Endothelial cell of umbilical vein (primary cell): ENCODE results near the gene TMEM135. TPM values are rescaled to one million over a fixed set of nuclear protein-coding genes. Genes with fewer than 3 reads are reported as not detected.

ENCODE experiments used
- BruUV-seq: library from RNA; stranded (reverse); fragments of 400-500 nt; replicated peaks from 2 replicates; lab custom pipeline; 2021; lab: Mats Ljungman, UMichigan
- CTCF ChIA-PET: fragments of 300-600, 350-600 bp; sonication (Branson Sonifier 250); formaldehyde crosslinking; loops from one replicate; lab custom pipeline; 2021; ENCODE audit warnings: antibody characterized with exemption, inconsistent platforms; lab: Charles Lee
- POLR2A ChIA-PET: fragments of 300-600, 350-600 bp; sonication (Branson Sonifier 250); formaldehyde crosslinking; loops from one replicate; lab custom pipeline; 2021; ENCODE audit warnings: antibody characterized with exemption, inconsistent platforms; lab: Charles Lee
- DNase-seq: peaks from one replicate; pipeline ENCODE4 v3.0.0-alpha.2; 2011; ENCODE audit warnings: low read depth, low spot score
- FAIRE-seq: peaks from 2 replicates; lab custom pipeline; 2011; peaks lifted over from hg19 to GRCh38; lab: Jason Lieb, UNC
- H2AFZ ChIP-seq: 2 replicates; pipeline ENCODE4 v1.6.0; 2012; ENCODE audit warnings: low read depth, low read length, control low read depth, inconsistent platforms
- H3K27ac ChIP-seq: 2 replicates; pipeline ENCODE4 v1.5.1; 2011; ENCODE audit warnings: low read depth, mild to moderate bottlenecking, control low read depth, low read length, moderate library complexity; ENCODE audit not compliant: insufficient read depth
- H3K27me3 ChIP-seq, 2 experiments: 2 replicates each; pipeline versions ENCODE4 v1.6.0 to v1.6.1; 2011; ENCODE audit warnings: low read length in 2 of 2, mixed read lengths in 1 of 2; ENCODE audit not compliant: control insufficient read depth in 2 of 2, insufficient read depth in 2 of 2
- H3K36me3 ChIP-seq, 2 experiments: 2 replicates in 1 of 2; 3 replicates in 1 of 2; pipeline ENCODE4 v1.5.1; 2011; ENCODE audit warnings: low read length in 2 of 2, mild to moderate bottlenecking in 1 of 2, moderate library complexity in 1 of 2; ENCODE audit not compliant: control insufficient read depth in 2 of 2, insufficient read depth in 2 of 2; ENCODE audit errors: extremely low read depth in 1 of 2
- H3K4me1 ChIP-seq: 3 replicates; pipeline ENCODE4 v1.5.1; 2011; ENCODE audit warnings: mild to moderate bottlenecking, low read length; ENCODE audit not compliant: control insufficient read depth, insufficient read depth; ENCODE audit errors: extremely low read depth
- H3K4me2 ChIP-seq: 2 replicates; pipeline ENCODE4 v1.6.1; 2011; ENCODE audit warnings: low read length, control low read depth, mixed read lengths; ENCODE audit not compliant: insufficient read depth
- H3K4me3 ChIP-seq, 3 experiments: fragments of 200-600 bp in 1 of 3; sonication (generic), shearing (Covaris generic) in 1 of 3; replicated peaks in 1 of 3; 2 replicates each; pipeline ENCODE4 v1.5.1; 2011 to 2016; ENCODE audit warnings: control low read depth in 3 of 3, low read length in 3 of 3, mild to moderate bottlenecking in 2 of 3, inconsistent platforms in 1 of 3, low read depth in 1 of 3, moderate library complexity in 1 of 3; ENCODE audit not compliant: insufficient read depth in 1 of 3
- H3K79me2 ChIP-seq: 2 replicates; pipeline ENCODE4 v1.6.0; 2012; ENCODE audit warnings: low read length, inconsistent platforms; ENCODE audit not compliant: control insufficient read depth, insufficient read depth
- H3K9ac ChIP-seq: replicated peaks from 2 replicates; pipeline ENCODE3; 2011; ENCODE audit warnings: low read length, control low read depth; ENCODE audit not compliant: insufficient read depth; ENCODE audit errors: extremely low read depth
- H3K9me1 ChIP-seq: replicated peaks from 3 replicates; pipeline ENCODE4 v1.6.0; 2011; ENCODE audit warnings: mild to moderate bottlenecking, low read length; ENCODE audit not compliant: control insufficient read depth, insufficient read depth; ENCODE audit errors: extremely low read depth
- H3K9me3 ChIP-seq: replicated peaks from 2 replicates; pipeline ENCODE4 v1.5.1; 2012; ENCODE audit warnings: low read length, inconsistent platforms; ENCODE audit not compliant: control insufficient read depth, insufficient read depth
- H4K20me1 ChIP-seq: replicated peaks from 2 replicates; pipeline ENCODE3; 2011; ENCODE audit warnings: mild to moderate bottlenecking, low read length; ENCODE audit not compliant: control insufficient read depth, insufficient read depth; ENCODE audit errors: extremely low read depth
- CTCF ChIP-seq, 2 donors: IDR thresholded peaks; 1 replicate in 1 of 2; 2 replicates in 1 of 2; pipeline ENCODE4 v1.5.1; 2011; ENCODE audit warnings: low read length in 2 of 2, mild to moderate bottlenecking in 2 of 2, moderate library complexity in 2 of 2, control low read depth in 1 of 2, inconsistent platforms in 1 of 2, low read depth in 1 of 2; ENCODE audit not compliant: insufficient read depth in 1 of 2; ENCODE audit errors: extremely low read depth in 1 of 2
- EZH2 ChIP-seq: IDR thresholded peaks from 2 replicates; pipeline ENCODE4 v1.6.1; 2012; ENCODE audit warnings: borderline replicate concordance, low read depth, mild to moderate bottlenecking, moderate library complexity, low read length, inconsistent platforms; ENCODE audit not compliant: severe bottlenecking
- FOS ChIP-seq: IDR thresholded peaks from 2 replicates; pipeline ENCODE4 v1.6.1; 2011; ENCODE audit warnings: mild to moderate bottlenecking, low read length, moderate library complexity, borderline replicate concordance; ENCODE audit not compliant: insufficient read depth
- GATA2 ChIP-seq: IDR thresholded peaks from 2 replicates; pipeline ENCODE4 v1.7.0; 2011; ENCODE audit warnings: low read depth, mild to moderate bottlenecking, moderate library complexity, mixed read lengths, low read length; ENCODE audit not compliant: insufficient read length, insufficient read depth
- JUN ChIP-seq: IDR thresholded peaks from 2 replicates; pipeline ENCODE4 v1.6.1; 2011; ENCODE audit warnings: borderline replicate concordance, low read depth; ENCODE audit not compliant: insufficient read length, insufficient read depth
- MYC ChIP-seq: IDR thresholded peaks from one replicate; pipeline ENCODE4 v1.6.1; 2011; ENCODE audit warnings: mild to moderate bottlenecking, low read depth, low read length
- POLR2A ChIP-seq: IDR thresholded peaks from 2 replicates; pipeline ENCODE4 v1.6.1; 2012; ENCODE audit warnings: low read depth, mild to moderate bottlenecking, control low read depth, low read length
- POLR2AphosphoS5 ChIP-seq: IDR thresholded peaks from 2 replicates; pipeline ENCODE4 v1.6.1; 2012; ENCODE audit warnings: low read depth, mild to moderate bottlenecking, control low read depth, low read length, moderate library complexity; ENCODE audit not compliant: insufficient read depth
- dilution Hi-C: fragments of 300-500 bp; cut with MboI; formaldehyde crosslinking; loops from one replicate; pipeline ENCODE4 v1.15.0; 2019; ENCODE audit warnings: low sequenced_read_pairs; ENCODE audit not compliant: extremely low pct_ligation_motif_present
- intact Hi-C: fragments of 100-400 bp; cut with micrococcal nuclease; formaldehyde crosslinking; loops from one replicate; pipeline ENCODE4 v1.10.0; 2022
- polyA plus RNA-seq, 4 experiments: library from polyadenylated mRNA; depleted of rRNA in 3 of 4; stranded (reverse) in 3 of 4; unstranded in 1 of 4; fragments of >200 nt; gene quantifications; 2 replicates each; pipeline versions ENCODE4 v1.2.1 to v1.2.3, GENCODE V29; 2011 to 2012; ENCODE audit warnings: missing spikeins in 1 of 4
- total RNA-seq: library from RNA; stranded (reverse); gene quantifications from 2 replicates; pipeline ENCODE4 v1.2.3, GENCODE V29; 2021
- TF ChIP-seq, protein P1 (sequence below): IDR thresholded peaks from 2 replicates; pipeline ENCODE4 v1.6.1; 2011; ENCODE audit not compliant: insufficient read depth, insufficient read length

Gene TMEM135
- total and polyA plus RNA-seq, 2 donors (not counting 3 experiments of a cell fraction or from before 2014, with no cell fraction given), result 12.3 to 33.2 TPM

- ChIA-PET POLR2A (no interaction called here), CTCF (interaction anchor here (0.6 kb wide), 1 partner anchor 115 kb away, joined by 3 read pairs; no protein-coding TSS in a partner anchor)
- Histone ChIP-seq H3K9me1 (no peaks in the 10 kb centered on the region), H3K4me1 (no peaks in the 10 kb centered on the region), H4K20me1 (no peaks in the 10 kb centered on the region), H3K4me2 (no peak overlapping the region), H3K9me3 (no peaks in the 10 kb centered on the region), H3K79me2 (no peaks in the 10 kb centered on the region), H3K36me3 (no peaks in the 10 kb centered on the region), H3K27ac (no peak overlapping the region), H3K4me3 (no peak overlapping the region), H3K27me3 (no peaks in the 10 kb centered on the region), H2AFZ (no peak overlapping the region), H3K9ac (no peak overlapping the region)
- no TSS peak for BruUV-seq
- FAIRE-seq, result no peak
- intact Hi-C loops, result no loop called here
- DNase-seq, result no peak
- dilution Hi-C loops, result no loop called here
- TF ChIP-seq CTCF (IDR thresholded peaks at IDR 0.05; ENCODE audit: extremely low read depth in 1 of 2, insufficient read depth in 1 of 2, low read depth in 1 of 2, low read length in 2 of 2) (no peak), FOS (no peak), GATA2 (no peak), JUN (no peak), POLR2AphosphoS5 (no peak), EZH2 (no peak), MYC (no peak), POLR2A (no peak)
- TF ChIP-seq, protein P1, sequence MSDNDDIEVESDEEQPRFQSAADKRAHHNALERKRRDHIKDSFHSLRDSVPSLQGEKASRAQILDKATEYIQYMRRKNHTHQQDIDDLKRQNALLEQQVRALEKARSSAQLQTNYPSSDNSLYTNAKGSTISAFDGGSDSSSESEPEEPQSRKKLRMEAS, result no peak
Observed at GRCh38 chr11:87212891-87213290, 175.2 kb downstream of the TMEM135 start.
